ENCODE results near the gene IGF2BP1.
A peak's percentile ranks its signal among the peaks of the same experiment; 100 is the strongest.
"Not testable (repeated sequence)": the region's sequence is repeated elsewhere in the genome, so short reads cannot be mapped to it uniquely, and the experiment has no call there.

Gene IGF2BP1

GRCh38 chr17:49055181-49055927, 58.2 kb downstream of the IGF2BP1 start:
- no peak for DNase-seq

GRCh38 chr17:49061524-49061943, 64.3 kb downstream of the IGF2BP1 start:
- DNase-seq = no peak

GRCh38 chr17:49063652-49064051, 66.5 kb downstream of the IGF2BP1 start:
- no peak for DNase-seq

GRCh38 chr17:49067163-49067562, 70.0 kb downstream of the IGF2BP1 start:
- DNase-seq = peak; percentile 78

- no peak for DNase-seq
These were observed 72.5 kb downstream of the IGF2BP1 start for GRCh38 chr17:49069585-49070273.

- DNase-seq = no peak
These were observed 73.9 kb downstream of the IGF2BP1 start for GRCh38 chr17:49071106-49071505.

GRCh38 chr17:49074851-49075540, 77.8 kb downstream of the IGF2BP1 start:
- DNase-seq = no peak

DNA sequence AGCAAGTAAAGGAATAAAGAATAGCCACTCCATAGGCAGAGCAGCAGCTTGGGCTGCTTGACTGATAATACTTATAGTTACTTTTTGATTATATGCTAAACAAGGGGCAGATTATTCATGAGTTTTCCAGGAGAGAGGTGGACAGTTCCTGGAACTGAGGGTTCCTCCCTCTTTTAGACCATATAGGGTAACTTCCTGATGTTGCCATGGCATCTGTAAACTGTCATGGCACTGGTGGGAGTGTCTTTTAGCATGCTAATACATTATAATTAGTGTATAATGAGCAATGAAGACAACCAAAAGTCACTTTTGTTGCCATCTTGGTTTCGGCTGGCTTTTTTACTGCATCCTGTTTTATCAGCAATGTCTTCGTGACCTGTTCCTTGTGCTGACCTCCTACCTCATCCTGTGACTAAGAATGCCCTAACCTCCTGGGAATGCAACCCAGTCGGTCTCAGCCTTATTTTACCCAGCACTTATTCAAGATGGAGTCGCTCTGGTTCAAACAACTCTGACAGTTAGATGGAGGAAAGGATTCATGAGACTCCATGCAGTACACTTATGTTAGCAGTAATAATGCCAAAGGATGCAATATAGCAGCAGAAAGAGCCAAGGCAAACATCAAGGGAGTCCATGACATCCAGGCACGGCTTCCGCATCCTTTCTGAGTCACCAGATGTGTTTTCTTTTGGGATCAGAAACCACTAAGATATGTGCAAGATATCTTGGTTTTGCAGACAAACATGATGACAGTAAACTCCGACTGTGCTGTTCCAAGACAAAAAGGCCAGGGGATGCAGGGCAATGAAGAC, 79.6 kb downstream of the IGF2BP1 start:
- no peak for DNase-seq

DNA sequence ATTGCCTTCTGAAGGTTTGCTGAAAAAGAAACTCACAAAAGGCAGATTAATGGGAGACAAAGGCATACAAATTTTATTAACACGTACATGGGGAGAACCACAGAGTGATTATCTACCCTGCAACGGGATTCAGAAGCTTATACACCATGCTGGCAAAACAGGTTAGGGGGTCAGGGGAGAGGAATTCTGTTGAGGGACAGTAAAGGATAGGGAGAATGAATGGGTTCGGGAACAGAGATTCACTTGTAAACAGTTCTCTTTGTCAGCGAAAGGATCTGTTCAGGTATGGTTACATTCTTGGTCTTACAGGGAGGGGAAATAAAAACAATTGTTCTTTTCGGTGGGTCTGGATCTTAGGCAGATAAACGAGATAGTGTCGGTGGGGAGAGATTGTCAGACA, 81.1 kb downstream of the IGF2BP1 start:
- DNase-seq = peak; percentile 52

GRCh38 chr17:49079840-49080663, 82.9 kb downstream of the IGF2BP1 start:
- peak; percentile 38 for DNase-seq

- peak; percentile 26 for DNase-seq
These were observed 85.0 kb downstream of the IGF2BP1 start for GRCh38 chr17:49082231-49082630.

DNA sequence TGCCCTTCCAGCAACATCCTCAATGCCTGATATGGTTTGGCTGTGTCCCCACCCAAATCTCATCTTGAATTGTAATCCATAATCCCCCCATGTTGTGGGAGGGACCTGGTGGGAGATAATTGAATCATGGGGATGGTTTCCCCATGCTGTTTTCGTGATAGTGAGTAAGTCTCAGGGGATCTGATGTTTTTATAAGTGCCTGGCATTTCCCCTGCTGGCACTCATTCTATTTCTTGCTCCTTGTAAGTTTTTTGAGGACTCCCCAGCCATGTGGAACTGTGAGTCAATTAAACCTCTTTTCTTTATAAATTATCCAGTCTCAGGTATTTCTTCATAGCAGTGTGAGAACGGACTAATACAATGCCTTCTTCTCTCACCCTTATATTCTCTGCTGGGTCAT, 87.9 kb downstream of the IGF2BP1 start:
- not testable (repeated sequence) for DNase-seq

GRCh38 chr17:49085565-49086315, 88.6 kb downstream of the IGF2BP1 start:
- no peak for DNase-seq

DNA sequence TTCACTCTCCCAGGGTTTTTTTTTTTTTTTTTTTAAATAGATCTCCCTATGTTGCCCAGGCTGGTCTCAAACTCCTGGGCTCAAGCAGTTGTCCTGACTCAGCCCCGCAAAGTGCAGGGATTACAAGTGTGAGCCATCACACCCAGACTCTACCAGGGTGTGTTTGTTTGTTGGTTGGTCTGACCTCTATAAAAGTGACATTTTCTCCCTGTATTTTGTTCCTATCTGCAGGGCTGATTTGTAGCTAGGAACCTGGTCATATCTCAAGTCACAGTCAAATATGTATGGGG, 89.1 kb downstream of the IGF2BP1 start:
- DNase-seq = no peak

DNA sequence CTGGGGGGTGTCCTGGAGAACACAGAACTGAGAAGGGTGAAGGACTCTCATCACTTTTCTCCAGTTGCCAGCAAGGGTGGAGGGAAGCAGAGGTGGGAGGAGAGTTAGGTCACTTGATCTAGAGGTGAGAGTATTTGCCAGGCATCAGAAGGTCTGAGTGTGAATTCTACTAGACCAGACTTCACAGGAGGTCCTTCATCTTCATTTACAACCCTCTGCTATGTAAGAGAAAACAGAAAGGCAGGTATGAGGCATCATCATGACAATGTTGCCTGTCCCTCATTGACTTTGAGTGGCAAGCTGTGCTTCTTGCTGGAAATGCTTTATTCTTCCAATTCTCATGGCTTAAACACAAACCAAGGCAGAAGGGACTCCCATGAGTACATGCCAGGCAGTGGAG, 89.5 kb downstream of the IGF2BP1 start:
- no peak for DNase-seq

DNA sequence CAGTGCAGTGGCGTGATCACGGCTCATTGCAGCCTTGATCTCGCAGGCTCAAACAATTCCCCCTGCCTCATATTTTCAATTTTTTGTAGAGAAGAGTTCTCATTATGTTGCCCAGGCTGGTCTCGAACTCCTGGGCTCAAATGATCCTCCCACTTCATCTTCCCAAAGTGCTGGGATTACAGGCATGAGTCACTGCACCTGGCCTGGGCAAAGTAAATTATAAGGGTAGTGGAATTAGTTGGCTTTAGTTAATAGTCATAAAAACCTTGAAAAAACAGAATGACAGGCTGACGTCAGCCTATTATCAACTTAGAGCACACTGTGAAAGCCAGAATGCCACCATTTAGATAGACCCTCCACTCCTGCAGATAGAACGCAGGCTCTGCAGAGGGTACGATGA, 91.9 kb downstream of the IGF2BP1 start:
- DNase-seq = no peak

- no peak for DNase-seq
These were observed 93.9 kb downstream of the IGF2BP1 start for GRCh38 chr17:49090878-49091594.

- DNase-seq = no peak
These were observed 95.9 kb downstream of the IGF2BP1 start for GRCh38 chr17:49093131-49093530.

DNA sequence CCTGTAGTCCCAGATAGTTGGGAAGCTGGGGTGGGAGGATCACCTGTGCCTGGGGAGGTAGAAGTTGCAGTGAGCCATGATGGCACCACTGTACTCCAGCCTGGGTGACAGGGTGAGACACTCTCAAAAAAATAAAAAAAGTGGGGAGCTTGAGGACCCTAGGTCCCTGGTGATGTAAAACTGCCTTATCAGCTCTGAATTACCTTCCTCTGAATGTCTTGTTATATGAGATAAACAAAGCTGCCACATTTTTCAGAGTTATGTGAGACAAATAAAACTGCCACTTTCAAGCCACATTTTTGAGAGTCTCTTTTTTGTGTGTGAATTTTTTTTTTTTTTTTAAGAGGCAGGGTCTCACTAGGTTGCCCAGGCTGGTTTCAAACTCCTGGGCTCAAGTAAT, 103.4 kb downstream of the IGF2BP1 start:
- no peak for DNase-seq

DNA sequence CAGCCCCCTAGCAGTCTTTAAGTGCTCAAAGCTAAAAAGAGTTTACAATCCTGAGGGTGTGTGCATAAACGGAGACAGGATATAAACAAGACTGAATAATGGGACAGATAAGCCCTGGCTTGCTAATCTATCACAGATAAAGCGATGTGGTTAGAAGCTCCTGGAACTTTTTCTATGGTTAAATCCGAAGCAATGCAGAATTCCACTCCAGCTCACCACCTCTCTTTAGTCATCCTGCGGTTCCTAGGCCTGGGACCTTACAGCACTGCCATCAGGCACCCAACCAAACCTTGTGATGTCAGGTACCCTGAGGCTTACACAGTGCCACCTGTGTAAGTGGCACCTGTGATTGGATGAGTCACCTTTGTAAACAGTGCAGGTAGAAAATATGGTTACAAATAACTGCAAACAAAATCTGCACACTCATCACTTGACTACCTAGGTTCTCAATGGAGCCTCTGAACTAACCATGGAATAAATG, 103.9 kb downstream of the IGF2BP1 start:
- no peak for DNase-seq

- DNase-seq = not testable (repeated sequence)
These were observed 106.2 kb downstream of the IGF2BP1 start for GRCh38 chr17:49103360-49103759.

All from islet precursor cell (in vitro differentiated cells).